GM18868 (cell line): Measurements from ENCODE around the gene RBM11.
"Not testable (repeated sequence)": the region's sequence is repeated elsewhere in the genome, so short reads cannot be mapped to it uniquely, and the experiment has no call there.

Source experiments
- ATAC-seq: cut with Tn5 transposase; IDR thresholded peaks from one replicate; pipeline ENCODE4 v1.9.1; 2021; ENCODE audit warnings: mild to moderate bottlenecking, moderate library complexity; ENCODE audit not compliant: unreplicated experiment

Gene RBM11, protein sequence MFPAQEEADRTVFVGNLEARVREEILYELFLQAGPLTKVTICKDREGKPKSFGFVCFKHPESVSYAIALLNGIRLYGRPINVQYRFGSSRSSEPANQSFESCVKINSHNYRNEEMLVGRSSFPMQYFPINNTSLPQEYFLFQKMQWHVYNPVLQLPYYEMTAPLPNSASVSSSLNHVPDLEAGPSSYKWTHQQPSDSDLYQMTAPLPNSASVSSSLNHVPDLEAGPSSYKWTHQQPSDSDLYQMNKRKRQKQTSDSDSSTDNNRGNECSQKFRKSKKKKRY

DNA sequence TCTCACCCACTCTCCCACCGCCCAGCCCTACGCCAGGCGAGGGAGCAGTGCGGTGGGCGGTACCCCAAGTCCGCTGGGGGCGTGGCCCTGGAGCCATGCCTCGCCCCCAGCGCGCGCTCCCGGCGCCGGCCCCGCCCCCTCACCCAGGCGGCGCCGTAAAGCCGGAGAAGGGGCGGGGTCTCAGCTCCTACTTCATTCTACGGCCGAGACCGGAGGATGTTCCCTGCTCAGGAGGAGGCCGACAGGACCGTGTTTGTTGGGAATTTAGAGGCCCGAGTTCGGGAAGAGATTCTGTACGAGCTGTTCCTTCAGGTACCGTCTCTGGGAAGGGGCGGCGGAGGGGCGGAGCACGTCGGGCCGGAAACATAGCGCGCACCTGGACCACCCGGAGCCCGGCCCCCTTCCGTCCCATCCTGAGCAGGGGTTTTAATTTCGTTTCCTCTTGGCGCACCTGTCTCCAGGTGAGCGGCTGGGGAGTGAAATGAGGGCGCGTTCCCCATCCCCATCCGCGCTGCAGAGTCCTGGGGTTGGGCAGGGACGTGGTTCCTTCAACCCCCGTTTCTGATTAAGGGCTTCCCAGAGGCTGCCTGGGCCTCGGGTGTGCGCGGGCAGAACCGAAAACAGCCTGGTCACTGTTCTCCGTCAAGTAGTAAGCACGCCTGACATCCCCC is at the start of gene RBM11:
RBM11 (plus strand) TSS at position 187 of the 671 bp plus-strand sequence; CDS start at position 217, 30 bp downstream.
- ATAC-seq, result peak; percentile 99

DNA sequence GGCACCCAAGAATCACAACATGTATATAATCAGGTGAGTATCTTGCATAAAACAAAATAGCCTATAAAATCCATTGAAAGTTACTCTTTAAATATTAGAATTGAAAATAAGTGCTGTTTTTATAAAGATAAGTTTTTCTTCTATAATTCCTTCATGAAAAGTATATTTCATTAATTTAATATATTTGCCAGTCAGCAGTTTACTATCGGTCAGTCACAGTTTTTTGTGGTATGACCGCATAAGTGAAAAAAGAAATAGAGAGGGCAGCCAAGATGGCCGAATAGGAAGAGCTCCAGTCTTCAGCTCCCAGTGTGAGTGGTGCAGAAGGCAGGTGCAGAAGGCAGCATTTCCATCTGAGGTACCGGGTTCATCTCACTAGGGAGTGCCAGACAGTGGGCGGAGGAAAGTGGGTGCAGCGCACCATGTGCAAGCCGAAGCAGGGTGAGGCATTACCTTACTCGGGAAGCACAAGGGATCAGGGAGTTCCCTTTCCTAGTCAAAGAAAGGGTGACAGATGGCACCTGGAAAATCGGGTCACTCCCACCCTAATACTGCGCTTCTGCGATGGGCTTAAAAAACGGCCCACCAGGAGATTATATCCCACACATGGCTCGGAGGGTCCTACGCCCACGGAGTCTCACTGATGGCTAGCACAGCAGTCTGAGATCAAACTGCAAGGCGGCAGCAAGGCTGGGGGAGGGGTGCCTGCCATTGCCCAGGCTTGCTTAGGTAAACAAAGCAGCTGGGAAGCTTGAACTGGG is 49.3 kb upstream of the RBM11 start:
- ATAC-seq, result not testable (repeated sequence)

DNA sequence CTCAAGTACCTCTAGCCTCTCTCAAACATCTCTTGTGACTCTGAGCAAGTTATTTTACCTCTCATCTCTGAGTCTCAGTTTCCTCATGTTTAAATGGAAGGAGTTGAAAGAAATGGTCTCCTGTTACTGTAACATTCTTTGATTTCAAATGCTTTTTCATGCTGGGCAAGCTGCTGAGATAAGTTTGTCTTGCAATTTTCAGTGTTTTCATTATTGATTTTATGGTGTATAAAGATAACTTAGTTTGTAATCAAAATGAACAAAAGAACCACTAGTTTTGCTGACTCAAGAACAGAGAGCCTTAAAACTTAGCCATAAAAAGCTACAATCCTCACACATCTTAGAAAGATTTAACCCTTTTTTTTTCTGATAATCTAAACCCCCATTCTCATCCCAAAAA is 9.7 kb upstream of the RBM11 start:
- no peak for ATAC-seq

DNA sequence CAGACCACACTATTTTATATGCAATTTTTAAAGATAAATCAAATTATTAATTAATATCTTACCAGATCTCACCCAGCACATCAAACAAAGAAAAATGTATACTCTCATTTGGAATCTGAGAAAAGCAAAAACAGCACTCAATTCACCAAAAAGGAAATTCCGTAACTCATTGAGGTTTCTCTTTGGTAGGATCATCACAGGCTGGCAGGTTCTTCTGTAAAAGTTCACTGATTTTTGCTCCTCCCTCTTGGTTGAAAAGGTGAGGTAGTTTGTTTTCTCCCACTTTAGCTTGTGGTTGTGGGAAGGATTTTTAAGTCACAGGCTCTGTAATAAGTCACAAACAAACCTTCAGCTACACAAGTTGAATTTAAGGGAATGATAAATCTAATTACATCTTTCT is 5.2 kb upstream of the RBM11 start, which contains the start of gene LIPI:
LIPI (minus strand) TSS at position 218 of the 400 bp plus-strand sequence; CDS start at position 108, 110 bp downstream.
- ATAC-seq, result no peak

DNA sequence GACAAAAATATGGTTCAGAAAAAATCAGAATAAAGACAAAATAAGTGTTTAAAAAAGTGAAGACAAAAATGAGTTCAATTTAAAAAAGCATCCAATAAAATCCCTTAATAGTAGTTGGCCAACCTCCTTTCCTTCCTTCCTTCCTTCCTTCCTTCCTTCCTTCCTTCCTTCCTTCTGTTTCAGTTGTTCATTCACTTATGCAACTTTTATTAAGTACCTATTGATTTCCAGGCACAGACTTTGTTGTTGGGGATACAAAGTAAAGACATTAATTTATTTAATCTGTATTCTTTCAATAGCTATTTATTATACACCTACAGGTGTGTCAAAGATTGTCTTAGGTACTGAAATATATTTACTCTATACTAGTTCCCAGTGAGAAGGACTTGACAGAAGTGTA is 2.8 kb upstream of the RBM11 start:
- ATAC-seq, result no peak

DNA sequence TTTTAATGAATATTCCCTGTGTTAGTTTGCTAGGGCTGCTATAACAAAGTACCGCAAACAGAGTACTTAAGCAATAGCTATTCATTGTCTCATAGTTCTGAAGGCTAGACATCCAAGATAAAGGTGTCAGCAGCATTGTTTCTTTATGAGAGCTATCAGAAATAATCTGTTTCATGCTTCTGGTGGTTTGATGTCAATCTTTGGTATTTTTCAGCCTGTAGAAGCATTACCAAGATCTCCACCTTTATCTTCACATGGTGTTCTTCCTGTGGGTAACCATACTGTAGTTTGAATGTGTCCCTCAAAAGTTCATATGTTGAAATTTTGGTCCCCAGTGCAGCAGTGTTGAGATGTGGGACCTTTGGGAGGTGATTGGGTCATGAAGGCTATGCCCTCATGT is 7.4 kb downstream of the RBM11 start:
- no peak for ATAC-seq

DNA sequence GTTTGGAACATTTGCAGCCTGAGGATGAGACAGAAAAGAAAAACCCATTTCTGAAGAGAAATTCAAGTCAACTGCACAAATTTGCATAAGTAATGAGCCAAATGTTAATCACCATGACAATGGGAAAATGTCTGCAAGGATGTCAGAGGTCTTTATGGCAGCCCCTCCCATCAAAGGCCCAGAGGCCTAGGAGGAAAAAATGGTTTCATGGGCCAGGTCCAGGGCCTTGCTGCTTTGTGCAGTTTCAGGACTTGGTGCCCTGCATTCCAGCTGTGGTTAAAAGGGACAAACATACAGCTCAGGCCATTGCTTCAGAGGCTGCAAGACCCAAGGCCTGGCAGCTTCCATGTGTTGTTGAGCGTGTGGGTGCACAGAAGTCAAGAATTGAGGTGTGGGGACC is 13.4 kb downstream of the RBM11 start:
- ATAC-seq, result no peak

DNA sequence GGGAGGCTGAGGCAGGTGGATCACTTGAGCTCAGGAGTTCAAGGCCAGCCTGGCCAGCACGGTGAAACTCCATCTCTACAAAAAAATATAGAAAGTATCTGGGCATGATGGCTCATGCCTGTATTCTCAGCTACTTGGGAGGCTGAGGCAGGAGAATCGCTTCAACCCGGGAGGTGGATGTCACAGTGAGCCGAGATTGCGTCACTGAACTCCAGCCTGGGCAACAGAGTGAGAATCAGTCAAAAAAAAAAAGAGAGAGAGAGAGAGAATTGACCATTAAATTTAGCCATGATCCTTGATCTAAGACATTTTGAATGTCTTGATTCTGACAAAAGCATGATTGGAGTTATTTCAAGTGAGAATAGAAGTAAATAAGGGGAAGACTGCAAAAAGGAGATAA is 19.1 kb downstream of the RBM11 start:
- ATAC-seq, result no peak

DNA sequence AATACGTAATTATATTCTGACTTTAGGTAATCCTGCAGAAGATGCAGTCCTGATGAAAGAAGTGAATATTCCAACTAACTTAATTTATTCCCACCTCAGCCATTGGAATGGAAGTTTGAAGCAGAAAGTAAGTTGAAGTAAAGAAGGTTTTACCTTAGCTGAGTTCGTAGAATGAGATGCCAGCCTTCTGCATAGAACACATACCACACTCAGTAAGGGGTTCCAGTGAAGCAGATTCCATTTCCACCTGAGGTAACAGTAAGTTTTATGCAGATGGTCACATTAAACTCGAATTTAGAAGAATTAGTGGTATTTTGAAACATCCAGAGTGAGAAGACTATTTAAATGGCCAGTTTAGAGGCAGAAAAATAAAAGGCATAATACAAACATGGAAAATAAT is 20.2 kb downstream of the RBM11 start:
- ATAC-seq, result no peak

DNA sequence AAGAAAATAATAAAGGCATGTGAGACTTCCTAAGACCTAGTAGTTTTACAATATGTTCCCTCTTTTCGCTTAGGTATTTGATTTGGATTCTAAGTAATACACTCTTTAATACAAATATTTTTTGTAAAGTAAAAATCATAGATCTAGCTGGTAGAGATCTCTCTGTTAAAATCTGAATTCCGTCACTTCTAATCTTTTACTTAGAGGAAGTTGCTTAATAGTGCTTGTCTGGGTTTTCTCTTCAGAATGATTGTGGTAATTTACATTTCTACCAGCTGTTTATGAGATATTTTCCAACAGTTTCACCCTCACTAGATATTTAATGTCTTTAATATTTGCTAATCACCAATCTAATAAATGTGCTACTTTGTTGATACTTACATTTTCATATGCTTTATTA is 23.3 kb downstream of the RBM11 start:
- ATAC-seq, result no peak

DNA sequence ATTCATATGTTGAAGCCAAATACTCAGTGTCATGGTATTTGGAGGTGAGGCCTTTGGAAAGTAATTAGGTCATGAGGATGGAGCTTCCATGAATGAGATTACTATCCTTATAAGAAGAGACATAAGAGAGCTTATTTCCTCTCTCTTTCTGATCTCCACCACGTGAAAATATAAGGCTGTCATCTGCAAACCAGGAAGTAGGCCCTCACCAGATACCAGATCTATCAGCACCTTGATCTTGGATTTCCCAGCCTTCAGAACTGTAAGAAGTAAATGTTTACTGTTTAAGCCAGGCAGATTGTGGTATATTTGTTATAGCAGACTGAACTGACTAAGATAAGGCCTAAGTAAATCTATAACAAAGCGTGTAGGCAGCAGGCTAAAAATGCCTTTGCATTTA is 25.3 kb downstream of the RBM11 start:
- no peak for ATAC-seq

DNA sequence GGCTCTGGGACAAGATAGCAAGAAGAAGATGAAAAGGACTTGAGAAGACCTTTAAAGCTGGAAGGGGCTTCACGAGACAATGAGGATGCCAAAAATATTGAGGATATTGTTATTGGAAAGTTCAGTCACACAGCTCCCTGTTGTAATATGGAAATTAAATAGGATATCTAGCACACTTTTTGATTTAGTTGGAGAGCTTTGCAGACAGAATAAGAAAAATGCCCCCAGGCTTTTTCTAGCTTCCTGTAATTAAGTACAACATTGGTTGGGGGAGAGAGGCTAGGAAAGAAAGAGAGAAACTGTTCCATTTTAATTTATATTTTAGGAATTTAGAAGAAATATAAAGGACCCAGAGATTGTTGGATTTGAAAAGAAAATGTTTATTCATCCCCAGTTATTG is 27.5 kb downstream of the RBM11 start:
- ATAC-seq, result no peak

DNA sequence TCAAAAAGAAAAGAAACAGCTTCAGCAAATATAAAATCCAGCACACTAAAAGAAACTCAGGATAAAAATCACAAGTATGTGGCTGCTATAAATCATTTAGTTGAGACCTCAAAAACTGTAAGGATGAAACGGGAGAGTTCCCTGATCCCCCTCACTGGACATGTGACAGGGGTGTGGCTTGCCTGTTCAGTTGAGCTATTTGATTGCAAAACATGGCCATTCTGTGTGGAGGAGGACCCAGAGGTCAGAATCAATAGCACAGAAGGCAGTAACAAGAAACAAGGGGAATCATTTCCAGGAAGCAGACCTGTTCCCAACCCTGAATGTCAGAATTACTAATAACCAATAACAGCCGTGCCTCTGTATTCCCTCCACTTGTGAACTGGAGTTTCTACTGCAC is 27.9 kb downstream of the RBM11 start:
- no peak for ATAC-seq

DNA sequence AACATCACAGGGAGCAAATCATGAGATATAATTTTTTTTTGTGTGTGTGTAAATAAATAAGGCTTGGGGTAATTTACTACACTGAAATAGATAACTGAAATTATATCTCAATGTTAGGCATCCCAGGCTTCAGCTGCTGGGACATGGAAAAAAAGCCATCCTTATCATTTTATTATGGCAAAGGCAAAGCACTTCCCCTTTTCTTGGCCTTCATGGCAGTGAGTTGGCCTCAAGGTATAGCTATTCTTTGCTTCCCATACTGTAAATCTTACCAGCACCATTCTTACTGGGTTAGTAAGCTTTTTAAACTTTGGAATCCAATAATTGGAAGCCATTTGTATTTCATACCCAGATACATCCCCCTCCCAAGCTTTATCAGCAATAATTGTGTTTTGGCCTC is 29.0 kb downstream of the RBM11 start:
- ATAC-seq, result no peak

DNA sequence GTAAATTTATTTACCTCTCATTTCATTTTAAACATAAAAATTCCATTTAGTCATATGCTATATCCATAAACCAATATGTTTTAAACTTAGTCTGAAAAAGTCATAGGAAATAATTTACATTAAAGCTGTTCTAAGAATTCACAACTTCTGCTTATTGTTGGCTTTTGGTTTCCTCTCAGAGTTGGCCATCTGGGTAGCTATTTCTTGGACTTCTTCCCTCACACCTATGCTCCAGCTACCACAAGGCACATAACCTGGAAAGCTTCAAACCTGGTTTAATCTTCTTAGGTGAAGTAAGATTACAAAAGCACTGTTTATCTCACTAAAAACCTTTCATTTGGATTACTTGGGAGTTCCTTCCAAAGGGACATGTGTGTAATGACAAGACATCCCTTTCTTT is 29.8 kb downstream of the RBM11 start:
- ATAC-seq, result no peak

DNA sequence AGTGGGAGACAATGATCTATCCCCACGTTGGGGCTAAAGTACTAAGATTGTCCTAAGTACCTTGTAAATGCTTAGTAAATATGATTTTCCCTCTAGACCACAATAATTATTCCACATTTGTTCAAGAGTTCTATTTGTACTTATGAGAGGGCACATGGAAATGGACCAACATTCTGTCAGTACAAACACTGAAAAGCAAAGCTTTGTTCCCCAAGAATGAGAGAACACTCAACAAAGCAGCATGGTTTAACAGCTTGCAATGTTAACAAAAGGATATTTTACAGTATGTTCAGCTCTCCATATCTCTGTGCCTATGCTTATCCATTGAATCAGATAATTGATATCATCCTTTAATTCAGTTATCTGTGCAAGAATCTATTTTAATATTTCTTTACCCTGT is 35.4 kb downstream of the RBM11 start:
- no peak for ATAC-seq

DNA sequence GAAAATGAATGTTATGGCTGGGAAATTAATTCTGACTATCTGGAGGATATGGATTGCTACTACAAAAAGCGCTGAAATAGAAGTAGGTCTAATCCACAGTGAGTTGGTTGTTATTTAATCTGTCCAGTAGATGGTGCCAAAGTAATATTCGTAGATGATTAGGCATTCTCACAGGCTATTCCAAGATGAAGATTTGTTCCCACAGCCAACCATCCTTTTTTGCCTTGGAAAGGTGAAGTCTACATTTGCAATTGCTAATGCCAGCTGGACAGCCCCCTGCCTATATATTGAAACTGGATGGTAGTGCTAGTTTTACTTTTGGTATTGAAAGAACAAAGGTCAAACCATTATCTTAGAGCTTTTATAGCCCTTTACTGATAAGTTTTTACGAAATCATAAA is 43.8 kb downstream of the RBM11 start:
- peak; percentile 78 for ATAC-seq

DNA sequence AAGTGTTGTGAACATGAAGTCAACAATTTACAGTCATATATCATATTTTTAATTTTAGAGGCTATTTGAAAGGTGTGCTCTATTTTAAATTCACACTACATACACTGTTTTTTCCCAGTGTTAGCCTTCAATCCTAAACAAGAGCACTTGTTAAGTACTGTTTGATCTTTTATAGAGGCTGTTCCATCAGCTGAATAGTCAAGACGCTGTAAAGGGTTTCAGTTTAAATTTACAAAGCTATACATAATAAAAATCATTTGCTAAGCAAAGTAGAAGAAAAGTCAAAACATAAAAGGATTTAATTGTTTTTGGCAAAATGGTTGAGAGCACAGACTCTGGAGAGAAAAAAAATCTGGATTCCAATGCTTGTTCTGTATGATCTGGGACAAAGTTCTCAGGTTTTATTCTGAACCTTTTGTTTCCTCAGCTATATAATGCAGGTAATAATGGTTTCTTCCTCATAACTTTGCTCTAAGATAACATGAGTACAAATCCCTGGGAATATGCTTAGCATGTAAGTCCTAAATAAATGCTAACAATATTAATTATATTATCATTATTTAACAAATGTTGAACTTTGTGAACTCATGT is 44.3 kb downstream of the RBM11 start:
- no peak for ATAC-seq

DNA sequence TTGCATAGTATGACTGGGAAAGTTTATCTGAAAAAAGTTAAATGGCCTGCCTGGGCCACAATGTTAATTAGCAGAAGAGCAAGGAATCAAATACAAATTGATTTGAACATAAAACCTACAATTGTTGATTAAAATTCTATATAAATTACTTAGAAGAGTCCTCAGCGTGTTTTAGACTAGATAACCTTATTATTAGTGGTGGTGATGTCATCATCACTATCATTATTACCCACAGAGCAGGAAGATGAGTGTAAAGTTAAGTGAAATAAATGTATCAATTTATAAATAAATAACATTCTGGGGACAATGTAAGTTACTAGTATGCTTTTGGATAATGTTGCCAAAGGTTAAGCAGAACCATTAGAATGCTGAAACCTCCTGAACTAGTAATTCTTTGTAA is 46.1 kb downstream of the RBM11 start:
- no peak for ATAC-seq

DNA sequence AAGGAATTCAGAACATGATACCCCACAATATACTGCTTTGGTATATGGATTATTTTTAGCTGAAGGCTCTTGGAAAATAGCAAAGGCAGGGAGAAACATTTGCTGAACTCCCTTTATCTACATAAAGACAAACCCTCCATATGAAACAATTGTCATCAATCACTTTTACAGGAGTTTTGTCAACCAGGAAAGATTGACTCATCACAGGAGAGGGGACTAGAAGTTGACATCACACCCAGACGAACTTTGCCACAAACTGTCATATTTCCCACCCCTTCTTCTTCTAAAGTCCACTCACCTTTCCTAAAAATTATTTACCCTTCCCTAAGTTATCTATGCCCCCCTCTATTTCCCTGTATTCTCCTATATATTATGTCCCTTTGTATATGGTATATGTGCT is 47.9 kb downstream of the RBM11 start:
- no peak for ATAC-seq

DNA sequence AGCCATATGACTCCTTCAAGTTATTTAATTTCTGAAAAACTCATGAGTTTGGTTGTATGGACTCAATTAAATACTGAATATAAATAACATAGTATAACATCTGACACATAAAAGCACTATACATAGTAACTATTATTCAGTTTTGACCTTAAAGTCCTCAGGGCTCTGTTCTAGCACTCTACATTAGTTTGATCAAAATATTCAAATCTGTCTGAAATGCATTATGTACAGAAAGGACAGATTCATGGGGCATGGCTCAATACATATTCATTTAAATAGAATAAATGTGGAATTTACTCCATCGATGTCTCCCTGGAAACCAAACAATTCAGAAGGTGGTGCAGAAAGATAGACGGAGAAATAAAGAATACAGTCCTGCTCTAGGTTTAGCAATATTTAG is 49.1 kb downstream of the RBM11 start:
- no peak for ATAC-seq

DNA sequence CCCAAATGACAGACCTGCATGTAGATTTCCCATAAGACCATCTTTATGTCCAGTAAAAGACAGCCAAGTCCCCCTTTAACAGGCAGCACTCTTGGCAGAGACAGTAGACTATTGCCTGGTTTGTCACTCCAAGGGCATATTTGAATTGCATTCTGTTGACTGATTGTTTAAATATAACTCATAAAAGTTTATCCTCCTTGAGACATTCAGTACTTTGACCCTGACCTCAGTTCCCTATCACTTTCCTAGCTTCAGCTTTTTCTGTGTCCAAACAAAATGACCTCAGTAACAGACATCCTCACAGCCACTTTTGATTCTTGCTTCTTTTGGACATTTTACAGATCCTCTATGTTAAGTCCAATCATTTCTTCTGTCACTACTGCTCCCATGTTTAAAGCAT is 51.1 kb downstream of the RBM11 start:
- no peak for ATAC-seq
